Measurements from ENCODE around the gene OR2B3. TPM values are rescaled to one million over a fixed set of nuclear protein-coding genes. Genes with fewer than 3 reads are reported as not detected.

OR2B3 gene
- total RNA-seq, 1 donor from 2014 or later = not detected

- H3K36me3 Mint-ChIP-seq (ENCODE audit: low read depth) = no peaks in the 10 kb centered on the region
- no peak overlapping the region for H3K27ac Mint-ChIP-seq
- no peaks in the 10 kb centered on the region for H3K4me1 Mint-ChIP-seq
- ChIA-PET POLR2A (no interaction called here), CTCF (interaction anchor here (0.7 kb wide), 1 partner anchor 275 kb away, joined by 3 read pairs; no protein-coding TSS in a partner anchor)
- intact Hi-C loops (cut with micrococcal nuclease) = no loop called here
- peaks cover 7% of the 10 kb centered on the region for H3K27me3 Mint-ChIP-seq
- no peak for TF ChIP-seq CTCF (IDR thresholded peaks at IDR 0.05)
- H3K4me3 Mint-ChIP-seq = no peak overlapping the region
- no peak for ATAC-seq (ENCODE audit: low read depth)
- DNase-seq = no peak
- H3K9me3 Mint-ChIP-seq = no peaks in the 10 kb centered on the region
Measured at GRCh38 chr6:29112135-29112534, 25.0 kb upstream of the OR2B3 start.

- no peaks in the 10 kb centered on the region for H3K36me3 Mint-ChIP-seq (ENCODE audit: low read depth)
- CTCF ChIA-PET = no interaction called here
Measured at GRCh38 chr6:29107758-29108157, 20.6 kb upstream of the OR2B3 start, which contains the start of gene OR2J3. TSS of gene OR2J3 (plus strand) at chr6:29108058. CDS start at chr6:29111891, 3,833 bp downstream.

GRCh38 chr6:29099190-29099589 is 12.1 kb upstream of the OR2B3 start, which contains the start of gene OR2J1:
TSS of gene OR2J1 (plus strand) at chr6:29099490. CDS start at chr6:29100943, 1,453 bp downstream.
- Mint-ChIP-seq H3K4me1 (no peaks in the 10 kb centered on the region), H3K27ac (no peak within 1 kb of the TSS), H3K9me3 (no peaks in the 10 kb centered on the region), H3K36me3 (ENCODE audit: low read depth) (no peaks in the 10 kb centered on the region), H3K27me3 (peaks cover 7% of the 10 kb centered on the region), H3K4me3 (no peak within 1 kb of the TSS)
- TF ChIP-seq CTCF (IDR thresholded peaks at IDR 0.05) = no peak
- ATAC-seq (ENCODE audit: low read depth) (no peak), DNase-seq (no peak)
- POLR2A ChIA-PET = no interaction called here
- CTCF ChIA-PET = no interaction called here
- intact Hi-C loops (cut with micrococcal nuclease) = no loop called here

More at GRCh38 chr6:29107758-29108157, 20.6 kb upstream of the OR2B3 start, which contains the start of gene OR2J3:
- ATAC-seq (ENCODE audit: low read depth) (no peak), DNase-seq (no peak)
- peaks cover 3% of the 10 kb centered on the region for H3K9me3 Mint-ChIP-seq
- no peak for TF ChIP-seq CTCF (IDR thresholded peaks at IDR 0.05)
- H3K4me3 Mint-ChIP-seq = no peak within 1 kb of the TSS
- H3K27ac Mint-ChIP-seq = no peak within 1 kb of the TSS
- POLR2A ChIA-PET = no interaction called here
- H3K4me1 Mint-ChIP-seq = no peaks in the 10 kb centered on the region
- H3K27me3 Mint-ChIP-seq = peaks cover 22% of the 10 kb centered on the region
- intact Hi-C loops (cut with micrococcal nuclease) = no loop called here

GRCh38 chr6:29097803-29098202 is 10.7 kb upstream of the OR2B3 start:
- H3K27me3 Mint-ChIP-seq = peaks cover 6% of the 10 kb centered on the region

GRCh38 chr6:29092957-29093356 is 5.8 kb upstream of the OR2B3 start:
- intact Hi-C loops (cut with micrococcal nuclease) = no loop called here
- no peak for ATAC-seq (ENCODE audit: low read depth)
- peaks cover 9% of the 10 kb centered on the region for H3K27me3 Mint-ChIP-seq

More at GRCh38 chr6:29097803-29098202, 10.7 kb upstream of the OR2B3 start:
- Mint-ChIP-seq H3K27ac (no peak overlapping the region), H3K9me3 (no peaks in the 10 kb centered on the region), H3K4me3 (no peak overlapping the region), H3K36me3 (ENCODE audit: low read depth) (no peaks in the 10 kb centered on the region), H3K4me1 (no peaks in the 10 kb centered on the region)
- TF ChIP-seq CTCF (IDR thresholded peaks at IDR 0.05) = no peak
- ATAC-seq (ENCODE audit: low read depth) (no peak), DNase-seq (no peak)
- POLR2A ChIA-PET = no interaction called here
- CTCF ChIA-PET = no interaction called here
- intact Hi-C loops (cut with micrococcal nuclease) = no loop called here

More at GRCh38 chr6:29092957-29093356, 5.8 kb upstream of the OR2B3 start:
- ChIA-PET POLR2A (no interaction called here), CTCF (no interaction called here)
- no peak for TF ChIP-seq CTCF (IDR thresholded peaks at IDR 0.05)
- Mint-ChIP-seq H3K4me3 (no peak overlapping the region), H3K27ac (no peak overlapping the region), H3K4me1 (no peaks in the 10 kb centered on the region), H3K36me3 (ENCODE audit: low read depth) (no peaks in the 10 kb centered on the region), H3K9me3 (no peaks in the 10 kb centered on the region)
- DNase-seq = no peak
